Measurements from ENCODE around the gene C22orf23. TPM values are rescaled to one million over a fixed set of nuclear protein-coding genes. Genes with fewer than 3 reads are reported as not detected.
"Not testable (repeated sequence)": the region's sequence is repeated elsewhere in the genome, so short reads cannot be mapped to it uniquely, and the experiment has no call there.

C22orf23 gene
- total and polyA plus RNA-seq, 9 donors: 0.18 to 15.2 (median 8.7) TPM

- Histone ChIP-seq H3K36me3 (ENCODE audit: control insufficient read depth, insufficient read depth, low read length) (peaks cover 17% of the 10 kb centered on the region), H3K4me3 (ENCODE audit: low read length) (no peak overlapping the region), H3K9me3 (replicated peaks; ENCODE audit: control insufficient read depth, low read depth, low read length) (no peaks in the 10 kb centered on the region), H3K27ac (ENCODE audit: low read length) (no peak overlapping the region), H3K4me1 (ENCODE audit: control insufficient read depth, insufficient read depth, low read length) (peaks cover 2% of the 10 kb centered on the region), H3K27me3 (ENCODE audit: control insufficient read depth, insufficient read depth, low read length) (peaks cover 27% of the 10 kb centered on the region)
- DNase-seq: no peak
- 12% methylated on average over 76 of the region's 84 CpGs for WGBS (ENCODE audit: insufficient coverage)
Observed at GRCh38 chr22:37982938-37983859, 29.8 kb upstream of the C22orf23 start.

- no peak overlapping the region for H3K27ac ChIP-seq (ENCODE audit: low read length)
- 62% methylated on average over 4 of the region's 8 CpGs for WGBS (ENCODE audit: insufficient coverage)
- no peak for DNase-seq
- H3K27me3 ChIP-seq (ENCODE audit: control insufficient read depth, insufficient read depth, low read length): peaks cover 27% of the 10 kb centered on the region
- no peak overlapping the region for H3K4me3 ChIP-seq (ENCODE audit: low read length)
- peaks cover 11% of the 10 kb centered on the region for H3K36me3 ChIP-seq (ENCODE audit: control insufficient read depth, insufficient read depth, low read length)
- H3K9me3 ChIP-seq (replicated peaks; ENCODE audit: control insufficient read depth, low read depth, low read length): no peaks in the 10 kb centered on the region
- peaks cover 2% of the 10 kb centered on the region for H3K4me1 ChIP-seq (ENCODE audit: control insufficient read depth, insufficient read depth, low read length)
Observed at GRCh38 chr22:37982151-37982785, 28.9 kb upstream of the C22orf23 start.

GRCh38 chr22:37981282-37982011 lies 28.0 kb upstream of the C22orf23 start:
- no peak overlapping the region for H3K27ac ChIP-seq (ENCODE audit: low read length)
- H3K27me3 ChIP-seq (ENCODE audit: control insufficient read depth, insufficient read depth, low read length): peaks cover 27% of the 10 kb centered on the region
- no peak overlapping the region for H3K4me3 ChIP-seq (ENCODE audit: low read length)
- DNase-seq: no peak
- no peaks in the 10 kb centered on the region for H3K9me3 ChIP-seq (replicated peaks; ENCODE audit: control insufficient read depth, low read depth, low read length)
- peaks cover 2% of the 10 kb centered on the region for H3K4me1 ChIP-seq (ENCODE audit: control insufficient read depth, insufficient read depth, low read length)
- WGBS (ENCODE audit: insufficient coverage): 93% methylated on average over 5 of the region's 6 CpGs
- H3K36me3 ChIP-seq (ENCODE audit: control insufficient read depth, insufficient read depth, low read length): peaks cover 11% of the 10 kb centered on the region

GRCh38 chr22:37979782-37980181 lies 26.4 kb upstream of the C22orf23 start:
- DNase-seq: no peak
- Histone ChIP-seq H3K9me3 (replicated peaks; ENCODE audit: control insufficient read depth, low read depth, low read length) (no peaks in the 10 kb centered on the region), H3K27ac (ENCODE audit: low read length) (no peak overlapping the region), H3K4me1 (ENCODE audit: control insufficient read depth, insufficient read depth, low read length) (peaks cover 2% of the 10 kb centered on the region), H3K36me3 (ENCODE audit: control insufficient read depth, insufficient read depth, low read length) (peaks cover 7% of the 10 kb centered on the region), H3K4me3 (ENCODE audit: low read length) (no peak overlapping the region), H3K27me3 (ENCODE audit: control insufficient read depth, insufficient read depth, low read length) (peaks cover 27% of the 10 kb centered on the region)
- 46% methylated on average over 5 of the region's 8 CpGs for WGBS (ENCODE audit: insufficient coverage)

GRCh38 chr22:37976547-37976946 lies 23.1 kb upstream of the C22orf23 start:
- Histone ChIP-seq H3K27ac (ENCODE audit: low read length) (no peak overlapping the region), H3K36me3 (ENCODE audit: control insufficient read depth, insufficient read depth, low read length) (peaks cover 7% of the 10 kb centered on the region)
- WGBS (ENCODE audit: insufficient coverage): 87% methylated on average over 3 of the region's 4 CpGs

GRCh38 chr22:37976022-37976421 lies 22.6 kb upstream of the C22orf23 start:
- H3K4me1 ChIP-seq (ENCODE audit: control insufficient read depth, insufficient read depth, low read length): peaks cover 12% of the 10 kb centered on the region
- WGBS (ENCODE audit: insufficient coverage): 88% methylated on average over 7 of the region's 8 CpGs
- H3K27me3 ChIP-seq (ENCODE audit: control insufficient read depth, insufficient read depth, low read length); H3K4me3 ChIP-seq (ENCODE audit: low read length); H3K27ac ChIP-seq (ENCODE audit: low read length); H3K36me3 ChIP-seq (ENCODE audit: control insufficient read depth, insufficient read depth, low read length); DNase-seq; H3K9me3 ChIP-seq (replicated peaks; ENCODE audit: control insufficient read depth, low read depth, low read length): not testable (repeated sequence)

More at GRCh38 chr22:37976547-37976946, 23.1 kb upstream of the C22orf23 start:
- no peak overlapping the region for H3K4me3 ChIP-seq (ENCODE audit: low read length)
- H3K27me3 ChIP-seq (ENCODE audit: control insufficient read depth, insufficient read depth, low read length): peaks cover under 1% of the 10 kb centered on the region
- no peak for DNase-seq
- H3K4me1 ChIP-seq (ENCODE audit: control insufficient read depth, insufficient read depth, low read length): peaks cover 12% of the 10 kb centered on the region
- no peaks in the 10 kb centered on the region for H3K9me3 ChIP-seq (replicated peaks; ENCODE audit: control insufficient read depth, low read depth, low read length)

- no peaks in the 10 kb centered on the region for H3K9me3 ChIP-seq (replicated peaks; ENCODE audit: control insufficient read depth, low read depth, low read length)
- WGBS (ENCODE audit: insufficient coverage): 93% methylated on average over 2 of the region's 2 CpGs
- H3K4me1 ChIP-seq (ENCODE audit: control insufficient read depth, insufficient read depth, low read length): peaks cover 10% of the 10 kb centered on the region
- H3K4me3 ChIP-seq (ENCODE audit: low read length): no peak overlapping the region
- H3K27ac ChIP-seq (ENCODE audit: low read length): no peak overlapping the region
- no peaks in the 10 kb centered on the region for H3K27me3 ChIP-seq (ENCODE audit: control insufficient read depth, insufficient read depth, low read length)
- no peak for DNase-seq
- H3K36me3 ChIP-seq (ENCODE audit: control insufficient read depth, insufficient read depth, low read length): peaks cover 7% of the 10 kb centered on the region
Observed at GRCh38 chr22:37975153-37975552, 21.8 kb upstream of the C22orf23 start.

- Histone ChIP-seq H3K4me1 (ENCODE audit: control insufficient read depth, insufficient read depth, low read length) (peaks cover 10% of the 10 kb centered on the region), H3K9me3 (replicated peaks; ENCODE audit: control insufficient read depth, low read depth, low read length) (no peaks in the 10 kb centered on the region), H3K4me3 (ENCODE audit: low read length) (no peak overlapping the region), H3K27me3 (ENCODE audit: control insufficient read depth, insufficient read depth, low read length) (no peaks in the 10 kb centered on the region), H3K27ac (ENCODE audit: low read length) (no peak overlapping the region), H3K36me3 (ENCODE audit: control insufficient read depth, insufficient read depth, low read length) (peaks cover 16% of the 10 kb centered on the region)
- no peak for DNase-seq
- WGBS (ENCODE audit: insufficient coverage): 90% methylated on average over 23 of the region's 33 CpGs
Observed at GRCh38 chr22:37973271-37974170, 20.1 kb upstream of the C22orf23 start.

GRCh38 chr22:37972527-37972926 lies 19.1 kb upstream of the C22orf23 start:
- Histone ChIP-seq H3K4me1 (ENCODE audit: control insufficient read depth, insufficient read depth, low read length) (peaks cover 10% of the 10 kb centered on the region), H3K9me3 (replicated peaks; ENCODE audit: control insufficient read depth, low read depth, low read length) (no peaks in the 10 kb centered on the region), H3K27me3 (ENCODE audit: control insufficient read depth, insufficient read depth, low read length) (no peaks in the 10 kb centered on the region), H3K36me3 (ENCODE audit: control insufficient read depth, insufficient read depth, low read length) (peaks cover 24% of the 10 kb centered on the region), H3K27ac (ENCODE audit: low read length) (no peak overlapping the region), H3K4me3 (ENCODE audit: low read length) (no peak overlapping the region)
- peak; percentile 62 for DNase-seq
- 27% methylated on average over 2 of the region's 3 CpGs for WGBS (ENCODE audit: insufficient coverage)

All from muscle of leg (tissue), 11 donors.